Left ventricle myocardium inferior (tissue), 1 donor: ENCODE measurements around the gene BORCS8. TPM values are rescaled to one million over a fixed set of nuclear protein-coding genes. Genes with fewer than 3 reads are reported as not detected.

Experiments used
- total RNA-seq: library from RNA; stranded (reverse); fragmentation: NEBNext Ultra II Directional; extraction: Animal tissue kit (Norgen Biotek cat#: 25700); gene quantifications from one replicate; pipeline ENCODE4 v1.2.1, GENCODE V29; 2021
- donor health status: DM: no; HTN: yes; CAD: no; lungs with severe emphysema.

The BORCS8 gene
- total RNA-seq, 1 donor from 2014 or later: 20.2 TPM

Other genes starting within 250 kb of the BORCS8 start
- gene SUGP2, start 158.6 kb downstream of the BORCS8 start, total RNA-seq: 68.2 TPM
- 15.0 TPM for gene ARMC6, start 158.5 kb downstream of the BORCS8 start, total RNA-seq
- gene SLC25A42, start 128.2 kb downstream of the BORCS8 start, total RNA-seq: 27.2 TPM
- gene TMEM161A, start 53.7 kb downstream of the BORCS8 start, total RNA-seq: 22.9 TPM
- gene MEF2B, start 21.9 kb downstream of the BORCS8 start, total RNA-seq: 0.49 TPM
- 37.2 TPM for gene RFXANK, start 106 bp upstream of the BORCS8 start, total RNA-seq
- gene NR2C2AP, start 11.3 kb upstream of the BORCS8 start, total RNA-seq: 6.3 TPM
- not detected for gene NCAN, start 19.8 kb upstream of the BORCS8 start, total RNA-seq
- 0.30 TPM for gene TM6SF2, start 81.1 kb upstream of the BORCS8 start, total RNA-seq
- gene SUGP1, start 128.4 kb upstream of the BORCS8 start, total RNA-seq: 44.7 TPM
- 33.0 TPM for gene MAU2, start 128.7 kb upstream of the BORCS8 start, total RNA-seq
- gene GATAD2A, start 213.5 kb upstream of the BORCS8 start, total RNA-seq: 24.1 TPM